Neutrophil (primary cell): ENCODE results near the gene ST6GALNAC4.

Experiments
- H3K27ac ChIP-seq: fragments of 200-600 bp; sonication (generic); 2 replicates; pipeline ENCODE4 v1.5.1; 2016; ENCODE audit warnings: mild to moderate bottlenecking, moderate library complexity
- H3K27me3 ChIP-seq: fragments of 200-600 bp; sonication (generic); 2 replicates; pipeline ENCODE4 v1.6.0; 2016; ENCODE audit warnings: mild to moderate bottlenecking
- H3K36me3 ChIP-seq: fragments of 200-600 bp; sonication (generic); 2 replicates; pipeline ENCODE4 v1.5.1; 2017
- H3K4me1 ChIP-seq, 2 experiments: fragments of 200-600 bp in 1 of 2; sonication (generic) in 1 of 2; 1 replicate in 1 of 2; 2 replicates in 1 of 2; pipeline versions ENCODE4 v1.5.1 to v1.6.1; 2013 to 2016; ENCODE audit warnings: low read depth in 1 of 2, low read length in 1 of 2, mild to moderate bottlenecking in 1 of 2, moderate library complexity in 1 of 2; ENCODE audit not compliant: control insufficient read depth in 1 of 2, insufficient read depth in 1 of 2
- H3K4me3 ChIP-seq, 2 experiments: fragments of 200-600 bp in 1 of 2; sonication (generic) in 1 of 2; 1 replicate in 1 of 2; 2 replicates in 1 of 2; pipeline ENCODE4 v1.5.1; 2013 to 2016; ENCODE audit warnings: low read depth in 1 of 2, low read length in 1 of 2, mild to moderate bottlenecking in 1 of 2, moderate library complexity in 1 of 2
- H3K9me3 ChIP-seq: fragments of 200-600 bp; sonication (generic); 2 replicates; pipeline ENCODE4 v1.5.1; 2016
- CTCF ChIP-seq: fragments of 200-600 bp; sonication (generic); IDR thresholded peaks from 2 replicates; pipeline ENCODE4 v1.5.1; 2016; ENCODE audit warnings: antibody characterized with exemption

The ST6GALNAC4 gene

GRCh38 chr9:127860779-127861178 is 56.1 kb downstream of the ST6GALNAC4 start:
- no peak overlapping the region for H3K4me3 ChIP-seq
- H3K9me3 ChIP-seq = no peaks in the 10 kb centered on the region
- H3K4me1 ChIP-seq = peaks cover 25 to 26% of the 10 kb centered on the region in 2 experiments
- H3K36me3 ChIP-seq = no peaks in the 10 kb centered on the region
- H3K27ac ChIP-seq = no peak overlapping the region
- no peak for TF ChIP-seq CTCF
- no peaks in the 10 kb centered on the region for H3K27me3 ChIP-seq

DNA sequence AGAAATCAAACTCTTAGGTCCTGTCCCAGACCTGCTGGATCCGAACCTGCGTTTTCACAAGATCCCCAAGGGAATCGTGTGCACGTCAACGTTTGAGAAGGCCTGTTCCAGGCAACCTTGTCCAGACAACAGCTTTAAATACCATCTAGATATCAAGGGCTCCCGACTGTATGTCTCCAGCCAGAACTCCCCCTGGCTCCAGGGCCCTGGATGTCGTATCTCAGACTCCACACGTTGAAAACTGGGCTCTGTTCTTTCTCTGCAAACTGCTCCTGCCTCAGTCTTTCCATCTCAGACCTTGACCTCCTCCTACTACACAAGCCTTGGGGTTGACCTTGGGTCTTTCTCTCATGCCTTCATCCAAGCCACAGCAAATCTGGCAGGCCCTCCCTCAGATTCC is 56.6 kb downstream of the ST6GALNAC4 start:
- H3K36me3 ChIP-seq = no peaks in the 10 kb centered on the region
- H3K4me3 ChIP-seq = no peak overlapping the region
- H3K4me1 ChIP-seq = peaks cover 25 to 26% of the 10 kb centered on the region in 2 experiments
- H3K9me3 ChIP-seq = no peaks in the 10 kb centered on the region
- H3K27me3 ChIP-seq = no peaks in the 10 kb centered on the region
- no peak overlapping the region for H3K27ac ChIP-seq
- no peak for TF ChIP-seq CTCF

DNA sequence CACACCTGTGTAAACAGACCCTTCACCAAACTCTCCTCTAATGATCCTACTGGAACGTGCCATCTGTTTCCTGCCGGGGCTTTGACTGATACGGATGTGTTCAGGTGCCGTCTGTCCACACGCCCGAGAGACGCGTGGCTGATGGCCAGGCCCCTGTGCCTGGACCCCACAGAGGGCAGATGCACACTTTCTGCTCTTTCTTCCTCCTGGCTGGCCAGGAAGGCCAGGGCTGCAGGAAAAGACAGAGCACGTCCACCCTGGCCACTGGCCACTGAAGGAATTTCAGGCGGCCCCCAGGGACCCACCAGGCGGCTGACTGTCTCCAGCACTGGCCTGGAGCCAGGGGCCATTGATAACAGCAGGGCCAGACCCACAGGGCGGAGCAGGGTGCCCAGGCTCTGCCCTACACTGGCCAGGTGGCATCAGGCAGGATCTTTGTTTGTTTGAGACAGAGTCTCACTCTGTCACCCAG is 58.8 kb downstream of the ST6GALNAC4 start:
- no peaks in the 10 kb centered on the region for H3K9me3 ChIP-seq
- H3K4me1 ChIP-seq = peaks cover 33 to 34% of the 10 kb centered on the region in 2 experiments
- no peaks in the 10 kb centered on the region for H3K36me3 ChIP-seq
- H3K4me3 ChIP-seq = no peak overlapping the region
- peaks cover 15% of the 10 kb centered on the region for H3K27me3 ChIP-seq
- H3K27ac ChIP-seq = no peak overlapping the region
- no peak for TF ChIP-seq CTCF
